Uterus (tissue), 4 donors: ENCODE data around the gene RNPS1. TPM values are rescaled to one million over a fixed set of nuclear protein-coding genes. Genes with fewer than 3 reads are reported as not detected.

ENCODE experiments used
- DNase-seq, 2 donors: peaks; one replicate each; pipeline ENCODE4 v3.0.0-alpha.2; 2019 to 2020
- H3K27ac ChIP-seq, 2 donors: fragments of 200-600 bp; sonication (generic); 1 replicate in 1 of 2; 2 replicates in 1 of 2; pipeline ENCODE4 v1.5.1; 2016 to 2018
- H3K27me3 ChIP-seq, 2 donors: fragments of 200-600 bp; sonication (generic); one replicate each; pipeline ENCODE4 v1.5.1; 2018 to 2019; ENCODE audit warnings: control low read depth in 1 of 2
- H3K36me3 ChIP-seq, 2 donors: fragments of 200-600 bp; sonication (generic); one replicate each; pipeline ENCODE4 v1.5.1; 2019; ENCODE audit warnings: control low read depth in 1 of 2
- H3K4me1 ChIP-seq, 2 donors: fragments of 200-600 bp; sonication (generic); one replicate each; pipeline ENCODE4 v1.5.1; 2018 to 2019; ENCODE audit warnings: control low read depth in 1 of 2
- H3K4me3 ChIP-seq, 2 donors: fragments of 200-600 bp; sonication (generic); 1 replicate in 1 of 2; 2 replicates in 1 of 2; pipeline ENCODE4 v1.5.1; 2018 to 2019; ENCODE audit warnings: mild to moderate bottlenecking in 1 of 2
- H3K9me3 ChIP-seq, 2 donors: fragments of 200-600 bp; sonication (generic); one replicate each; pipeline ENCODE4 v1.5.1; 2019; ENCODE audit warnings: control low read depth in 1 of 2
- CTCF ChIP-seq, 4 experiments: fragments of 200-600 bp in 2 of 4; fragments of 450-650 bp in 2 of 4; sonication (generic) in 2 of 4; IDR thresholded peaks; one replicate each; pipeline ENCODE4 v1.5.1; 2016 to 2019; ENCODE audit warnings: antibody characterized with exemption in 4 of 4, mild to moderate bottlenecking in 2 of 4, moderate library complexity in 1 of 4
- POLR2A ChIP-seq, 2 donors: fragments of 450-650 bp; IDR thresholded peaks; one replicate each; pipeline ENCODE4 v1.6.1; 2016; ENCODE audit warnings: antibody characterized with exemption in 2 of 2, mild to moderate bottlenecking in 1 of 2, moderate library complexity in 1 of 2
- intact Hi-C: fragments of 100-400 bp; cut with DNase I; formaldehyde crosslinking; loops from one replicate; pipeline ENCODE4 v1.15.1; 2023; ENCODE audit warnings: low total_unique reads
- total RNA-seq, 4 donors: library from RNA; depleted of rRNA in 3 of 4; stranded (reverse); fragments of >200 nt in 3 of 4; gene quantifications; one replicate each; pipeline versions ENCODE4 v1.1.0 to v1.2.4, GENCODE V29; 2014 to 2023
- donor health status: DM: yes; HTN: yes; CAD: no.

Gene RNPS1
- total RNA-seq, 4 donors from 2014 or later = 36.1 to 175 (median 85.5) TPM

GRCh38 chr16:2251296-2252111, 16.4 kb downstream of the RNPS1 start, which contains the start of gene ECI1:
TSS of gene ECI1 (minus strand) at chr16:2251587. CDS start at chr16:2251566, 21 bp downstream.
- Histone ChIP-seq H3K36me3 (no peaks in the 10 kb centered on the region), H3K27me3 (no peaks in the 10 kb centered on the region), H3K4me1 (peaks cover 0 to 7% of the 10 kb centered on the region in 2 donors), H3K4me3 (peak within 1 kb of the TSS; percentile 31 to 86), H3K9me3 (no peaks in the 10 kb centered on the region), H3K27ac (peak within 1 kb of the TSS; percentile 73 to 91)
- TF ChIP-seq POLR2A (IDR thresholded peaks at IDR 0.05) (peak; percentile 85 to 89), CTCF (IDR thresholded peaks at IDR 0.05) (peak; percentile 76 to 95 (median 91))
- intact Hi-C loops = no loop called here
- peak; percentile 94 to 97 for DNase-seq

GRCh38 chr16:2250652-2251295, 17.2 kb downstream of the RNPS1 start:
- Histone ChIP-seq H3K36me3 (no peaks in the 10 kb centered on the region), H3K4me3 (peak overlapping the region; percentile 31 to 86), H3K9me3 (no peaks in the 10 kb centered on the region), H3K27me3 (no peaks in the 10 kb centered on the region), H3K27ac (peak overlapping the region; percentile 69 to 91), H3K4me1 (peaks cover 0 to 7% of the 10 kb centered on the region in 2 donors)
- TF ChIP-seq POLR2A (IDR thresholded peaks at IDR 0.05) (no peak), CTCF (IDR thresholded peaks at IDR 0.05) (no peak)
- intact Hi-C loops = no loop called here
- no peak for DNase-seq

GRCh38 chr16:2246301-2246885, 21.5 kb downstream of the RNPS1 start:
- Histone ChIP-seq H3K36me3 (no peaks in the 10 kb centered on the region), H3K9me3 (no peaks in the 10 kb centered on the region), H3K27ac (no peak overlapping the region), H3K4me1 (no peaks in the 10 kb centered on the region), H3K27me3 (no peaks in the 10 kb centered on the region), H3K4me3 (no peak overlapping the region)
- DNase-seq = no peak
- TF ChIP-seq POLR2A (IDR thresholded peaks at IDR 0.05) (no peak), CTCF (IDR thresholded peaks at IDR 0.05) (no peak)
- intact Hi-C loops = no loop called here

GRCh38 chr16:2244926-2245795, 22.8 kb downstream of the RNPS1 start:
- H3K4me3 ChIP-seq = no peak overlapping the region
- no peak for TF ChIP-seq POLR2A (IDR thresholded peaks at IDR 0.05)
- TF ChIP-seq CTCF (IDR thresholded peaks at IDR 0.05) = no peak
- no peaks in the 10 kb centered on the region for H3K36me3 ChIP-seq
- no peaks in the 10 kb centered on the region for H3K4me1 ChIP-seq
- intact Hi-C loops = no loop called here
- H3K9me3 ChIP-seq = no peaks in the 10 kb centered on the region
- no peak overlapping the region for H3K27ac ChIP-seq
- no peak for DNase-seq
- no peaks in the 10 kb centered on the region for H3K27me3 ChIP-seq
